Smooth muscle cell (in vitro differentiated cells): ENCODE data around the gene PPP1R9A. TPM values are rescaled to one million over a fixed set of nuclear protein-coding genes. Genes with fewer than 3 reads are reported as not detected.

Source experiments
- DNase-seq: peaks from one replicate; lab custom pipeline; 2025; ENCODE audit not compliant: unreplicated experiment; lab: John Stamatoyannopoulos, UW
- H2AFZ ChIP-seq: fragments of 200-600 bp; sonication (generic); 2 replicates; pipeline ENCODE4 v1.6.0; 2016; ENCODE audit warnings: antibody characterized with exemption, low read depth, mild to moderate bottlenecking
- H3F3A ChIP-seq: fragments of 200-600 bp; sonication (generic); 2 replicates; pipeline ENCODE4 v1.6.0; 2017; ENCODE audit warnings: antibody characterized with exemption, low read depth
- H3K27ac ChIP-seq: fragments of 200-600 bp; sonication (generic); 2 replicates; pipeline ENCODE4 v1.5.1; 2016; ENCODE audit warnings: low read depth, mild to moderate bottlenecking
- H3K27me3 ChIP-seq: fragments of 200-600 bp; sonication (generic); 2 replicates; pipeline ENCODE4 v1.6.1; 2016; ENCODE audit warnings: low read depth, mild to moderate bottlenecking
- H3K36me3 ChIP-seq: fragments of 200-600 bp; sonication (generic); 2 replicates; pipeline ENCODE4 v1.5.1; 2016; ENCODE audit warnings: low read depth
- H3K4me1 ChIP-seq: fragments of 200-600 bp; sonication (generic); 2 replicates; pipeline ENCODE4 v1.5.1; 2016; ENCODE audit warnings: low read depth
- H3K4me2 ChIP-seq: fragments of 200-600 bp; sonication (generic); 2 replicates; pipeline ENCODE4 v1.6.0; 2016; ENCODE audit warnings: mild to moderate bottlenecking
- H3K4me3 ChIP-seq: fragments of 200-600 bp; sonication (generic); 2 replicates; pipeline ENCODE4 v1.5.1; 2016; ENCODE audit warnings: mild to moderate bottlenecking
- H3K79me2 ChIP-seq: fragments of 200-600 bp; sonication (generic); 2 replicates; pipeline ENCODE4 v1.6.0; 2016; ENCODE audit warnings: low read depth, mild to moderate bottlenecking
- H3K9ac ChIP-seq: fragments of 200-600 bp; sonication (generic); 2 replicates; pipeline ENCODE4 v1.6.0; 2016; ENCODE audit warnings: low read depth
- H3K9me3 ChIP-seq: fragments of 200-600 bp; sonication (generic); replicated peaks from 2 replicates; pipeline ENCODE4 v1.5.1; 2016; ENCODE audit warnings: low read depth
- H4K20me1 ChIP-seq: fragments of 200-600 bp; sonication (generic); 2 replicates; pipeline ENCODE4 v1.6.0; 2016; ENCODE audit warnings: low read depth
- WGBS: methylation state at CpG from one replicate; pipeline ENCODE4 v1.1.7; 2016; ENCODE audit warnings: low lambda C conversion rate; 5-methylcytosine and 5-hydroxymethylcytosine counted together
- polyA plus RNA-seq: library from polyadenylated mRNA; unstranded; fragments of >200 nt; fragmentation: Nextera tagmentation; extraction: Ambion mirVana; gene quantifications from 2 replicates; pipeline ENCODE4 v1.2.1, GENCODE V29; 2016
- total RNA-seq: library from RNA; depleted of rRNA; stranded (reverse); fragments of >200 nt; gene quantifications from 2 replicates; pipeline ENCODE4 v1.2.3, GENCODE V29; 2014
- TF ChIP-seq, protein P1 (sequence below): fragments of 200-600 bp; sonication (generic); IDR thresholded peaks from 2 replicates; pipeline ENCODE4 v1.5.1; 2017; ENCODE audit warnings: borderline replicate concordance, mild to moderate bottlenecking, antibody characterized with exemption; ENCODE audit not compliant: insufficient read depth, poor library complexity, severe bottlenecking

PPP1R9A gene
- total and polyA plus RNA-seq, 2 experiments from 2014 or later = 0.22 to 1.6 TPM

GRCh38 chr7:95001258-95001657, 93.9 kb downstream of the PPP1R9A start:
- TF ChIP-seq, protein P1, sequence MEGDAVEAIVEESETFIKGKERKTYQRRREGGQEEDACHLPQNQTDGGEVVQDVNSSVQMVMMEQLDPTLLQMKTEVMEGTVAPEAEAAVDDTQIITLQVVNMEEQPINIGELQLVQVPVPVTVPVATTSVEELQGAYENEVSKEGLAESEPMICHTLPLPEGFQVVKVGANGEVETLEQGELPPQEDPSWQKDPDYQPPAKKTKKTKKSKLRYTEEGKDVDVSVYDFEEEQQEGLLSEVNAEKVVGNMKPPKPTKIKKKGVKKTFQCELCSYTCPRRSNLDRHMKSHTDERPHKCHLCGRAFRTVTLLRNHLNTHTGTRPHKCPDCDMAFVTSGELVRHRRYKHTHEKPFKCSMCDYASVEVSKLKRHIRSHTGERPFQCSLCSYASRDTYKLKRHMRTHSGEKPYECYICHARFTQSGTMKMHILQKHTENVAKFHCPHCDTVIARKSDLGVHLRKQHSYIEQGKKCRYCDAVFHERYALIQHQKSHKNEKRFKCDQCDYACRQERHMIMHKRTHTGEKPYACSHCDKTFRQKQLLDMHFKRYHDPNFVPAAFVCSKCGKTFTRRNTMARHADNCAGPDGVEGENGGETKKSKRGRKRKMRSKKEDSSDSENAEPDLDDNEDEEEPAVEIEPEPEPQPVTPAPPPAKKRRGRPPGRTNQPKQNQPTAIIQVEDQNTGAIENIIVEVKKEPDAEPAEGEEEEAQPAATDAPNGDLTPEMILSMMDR = no peak
- H3K4me3 ChIP-seq = no peak overlapping the region
- H4K20me1 ChIP-seq = no peaks in the 10 kb centered on the region
- no peak overlapping the region for H3K4me2 ChIP-seq
- H3K27me3 ChIP-seq = no peaks in the 10 kb centered on the region
- no peak overlapping the region for H2AFZ ChIP-seq
- no peak overlapping the region for H3K27ac ChIP-seq
- H3K9me3 ChIP-seq = no peaks in the 10 kb centered on the region
- no peaks in the 10 kb centered on the region for H3K4me1 ChIP-seq
- no peak overlapping the region for H3K9ac ChIP-seq
- no peak for DNase-seq
- no peaks in the 10 kb centered on the region for H3F3A ChIP-seq
- 89% methylated on average over 3 of the region's 3 CpGs for WGBS
- no peaks in the 10 kb centered on the region for H3K36me3 ChIP-seq
- no peaks in the 10 kb centered on the region for H3K79me2 ChIP-seq

- no peaks in the 10 kb centered on the region for H3K27me3 ChIP-seq
- no peak overlapping the region for H3K27ac ChIP-seq
- no peaks in the 10 kb centered on the region for H4K20me1 ChIP-seq
- H3K4me3 ChIP-seq = no peak overlapping the region
- H3K79me2 ChIP-seq = no peaks in the 10 kb centered on the region
- no peaks in the 10 kb centered on the region for H3K36me3 ChIP-seq
- no peak overlapping the region for H3K9ac ChIP-seq
- DNase-seq = no peak
- no peak overlapping the region for H2AFZ ChIP-seq
- WGBS = 89% methylated on average over 5 of the region's 5 CpGs
- H3K4me1 ChIP-seq = no peaks in the 10 kb centered on the region
- H3F3A ChIP-seq = no peaks in the 10 kb centered on the region
- H3K4me2 ChIP-seq = no peak overlapping the region
- TF ChIP-seq, protein P1 = no peak
- no peaks in the 10 kb centered on the region for H3K9me3 ChIP-seq
Measured at GRCh38 chr7:95001815-95002561, 94.6 kb downstream of the PPP1R9A start.

DNA sequence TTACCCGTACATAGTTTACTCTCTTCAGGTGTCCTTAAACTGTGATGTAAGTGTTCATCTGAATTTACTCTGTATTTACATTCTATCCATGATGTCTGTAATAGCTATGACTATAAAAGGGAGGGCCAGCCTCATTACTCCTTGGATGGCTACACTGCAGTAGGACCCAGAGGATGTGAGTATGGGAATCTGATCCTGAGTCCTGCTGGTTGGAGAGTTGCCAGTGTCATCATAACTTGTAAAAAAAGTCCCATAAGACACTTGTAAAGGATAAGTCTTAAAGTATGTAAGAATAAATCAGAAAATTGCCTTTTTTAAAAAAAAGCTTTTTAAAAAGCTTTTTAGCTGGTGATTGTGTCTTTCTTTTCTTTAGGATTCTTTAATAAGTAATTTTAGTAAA, 95.4 kb downstream of the PPP1R9A start:
- WGBS = 100% methylated on average over 1 of the region's 1 CpG
- Histone ChIP-seq H3K36me3 (no peaks in the 10 kb centered on the region), H3K79me2 (no peaks in the 10 kb centered on the region), H3K4me2 (no peak overlapping the region), H3K4me3 (no peak overlapping the region), H3K9ac (no peak overlapping the region), H3K9me3 (no peaks in the 10 kb centered on the region), H3K27ac (no peak overlapping the region), H4K20me1 (no peaks in the 10 kb centered on the region), H3K4me1 (no peaks in the 10 kb centered on the region), H3K27me3 (no peaks in the 10 kb centered on the region), H3F3A (no peaks in the 10 kb centered on the region), H2AFZ (no peak overlapping the region)
- TF ChIP-seq, protein P1 = no peak
- no peak for DNase-seq

GRCh38 chr7:95004618-95005247, 97.3 kb downstream of the PPP1R9A start:
- H3K4me3 ChIP-seq = no peak overlapping the region
- no peak overlapping the region for H3K27ac ChIP-seq
- no peaks in the 10 kb centered on the region for H4K20me1 ChIP-seq
- no peak for DNase-seq
- H3K4me1 ChIP-seq = no peaks in the 10 kb centered on the region
- H3K9me3 ChIP-seq = no peaks in the 10 kb centered on the region
- TF ChIP-seq, protein P1 = no peak
- no peak overlapping the region for H3K4me2 ChIP-seq
- H3K27me3 ChIP-seq = no peaks in the 10 kb centered on the region
- 87% methylated on average over 6 of the region's 6 CpGs for WGBS
- no peaks in the 10 kb centered on the region for H3K36me3 ChIP-seq
- H3F3A ChIP-seq = no peaks in the 10 kb centered on the region
- no peaks in the 10 kb centered on the region for H3K79me2 ChIP-seq
- H2AFZ ChIP-seq = no peak overlapping the region
- no peak overlapping the region for H3K9ac ChIP-seq
